ENCODE results near the gene TOMM7.

TOMM7 gene

DNA sequence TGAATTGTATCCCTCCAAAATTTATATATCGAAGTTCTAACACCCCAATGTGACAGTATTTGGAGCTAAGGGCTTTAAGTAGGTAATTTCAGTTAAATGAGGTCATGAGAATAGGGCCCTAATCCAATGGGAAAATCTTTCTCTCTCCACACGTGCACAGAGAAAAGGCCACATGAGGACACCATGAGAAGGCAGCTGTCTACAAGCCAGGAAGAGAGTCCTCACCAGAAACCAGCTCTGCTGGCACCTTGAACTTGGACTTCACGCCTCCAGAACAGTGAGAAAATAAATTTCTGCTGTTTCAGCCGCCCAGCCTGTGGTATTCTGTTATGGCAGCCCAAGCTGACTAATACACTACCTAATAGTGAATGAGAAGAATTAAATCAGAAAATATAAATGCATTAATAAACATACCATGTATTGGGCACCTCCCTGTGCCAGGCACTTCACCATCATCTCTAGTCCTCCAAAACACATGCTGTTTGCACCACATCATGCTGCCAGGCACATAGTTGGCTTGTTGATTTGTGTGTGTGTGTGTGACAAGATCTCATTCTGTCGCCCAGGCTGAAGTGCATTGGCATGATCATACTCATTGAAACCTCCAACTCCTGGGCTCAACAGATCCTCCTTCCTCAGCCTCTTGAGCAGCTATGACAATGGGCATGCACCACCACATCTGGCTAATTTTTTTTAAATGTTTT is 9.1 kb upstream of the TOMM7 start:
- no peak overlapping the region for H3K27ac ChIP-seq
- TF ChIP-seq, protein P1, sequence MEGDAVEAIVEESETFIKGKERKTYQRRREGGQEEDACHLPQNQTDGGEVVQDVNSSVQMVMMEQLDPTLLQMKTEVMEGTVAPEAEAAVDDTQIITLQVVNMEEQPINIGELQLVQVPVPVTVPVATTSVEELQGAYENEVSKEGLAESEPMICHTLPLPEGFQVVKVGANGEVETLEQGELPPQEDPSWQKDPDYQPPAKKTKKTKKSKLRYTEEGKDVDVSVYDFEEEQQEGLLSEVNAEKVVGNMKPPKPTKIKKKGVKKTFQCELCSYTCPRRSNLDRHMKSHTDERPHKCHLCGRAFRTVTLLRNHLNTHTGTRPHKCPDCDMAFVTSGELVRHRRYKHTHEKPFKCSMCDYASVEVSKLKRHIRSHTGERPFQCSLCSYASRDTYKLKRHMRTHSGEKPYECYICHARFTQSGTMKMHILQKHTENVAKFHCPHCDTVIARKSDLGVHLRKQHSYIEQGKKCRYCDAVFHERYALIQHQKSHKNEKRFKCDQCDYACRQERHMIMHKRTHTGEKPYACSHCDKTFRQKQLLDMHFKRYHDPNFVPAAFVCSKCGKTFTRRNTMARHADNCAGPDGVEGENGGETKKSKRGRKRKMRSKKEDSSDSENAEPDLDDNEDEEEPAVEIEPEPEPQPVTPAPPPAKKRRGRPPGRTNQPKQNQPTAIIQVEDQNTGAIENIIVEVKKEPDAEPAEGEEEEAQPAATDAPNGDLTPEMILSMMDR (conservative IDR thresholded peaks at IDR 0.05), result no peak

DNA sequence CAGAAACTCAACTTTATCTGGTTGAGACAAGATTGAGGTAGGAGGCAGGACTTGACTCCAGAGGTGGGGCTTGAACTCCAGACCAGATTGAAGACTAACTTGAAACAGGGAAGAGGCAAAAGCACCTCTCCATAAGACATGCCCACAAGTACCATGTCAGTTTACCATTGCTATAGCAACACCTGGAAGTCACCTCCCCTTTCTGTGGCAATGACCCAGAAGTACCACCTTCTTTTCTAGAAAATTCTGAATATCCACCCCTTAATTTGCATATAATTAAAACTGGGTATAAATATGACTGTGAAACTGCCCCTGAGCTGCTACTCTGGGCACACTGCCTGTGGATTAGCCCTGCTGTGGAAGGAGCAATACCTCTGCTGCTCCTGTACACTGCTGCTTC is 4.9 kb upstream of the TOMM7 start:
- H3K27ac ChIP-seq, result no peak overlapping the region
- TF ChIP-seq, protein P1 (conservative IDR thresholded peaks at IDR 0.05), result no peak

DNA sequence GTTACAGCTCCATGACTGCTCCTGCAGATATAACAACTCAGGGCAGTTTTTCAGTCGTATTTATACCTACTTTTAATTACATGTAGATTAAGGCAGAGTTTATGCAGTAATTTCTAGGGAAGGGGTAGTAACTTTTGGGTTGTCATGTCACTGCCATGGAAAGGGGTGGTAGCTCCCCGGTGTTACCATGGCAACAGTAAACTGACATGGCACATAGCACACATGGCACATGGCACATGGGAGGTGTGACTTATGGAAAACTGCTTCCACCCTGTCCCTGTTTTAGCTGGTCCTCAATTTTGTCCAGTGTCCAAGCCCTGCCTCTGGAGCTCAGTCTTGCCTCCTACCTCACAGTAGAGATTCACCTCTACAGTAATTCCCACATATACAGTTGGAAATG is 3.9 kb upstream of the TOMM7 start:
- TF ChIP-seq, protein P1 (conservative IDR thresholded peaks at IDR 0.05), result no peak
- H3K27ac ChIP-seq, result no peak overlapping the region

DNA sequence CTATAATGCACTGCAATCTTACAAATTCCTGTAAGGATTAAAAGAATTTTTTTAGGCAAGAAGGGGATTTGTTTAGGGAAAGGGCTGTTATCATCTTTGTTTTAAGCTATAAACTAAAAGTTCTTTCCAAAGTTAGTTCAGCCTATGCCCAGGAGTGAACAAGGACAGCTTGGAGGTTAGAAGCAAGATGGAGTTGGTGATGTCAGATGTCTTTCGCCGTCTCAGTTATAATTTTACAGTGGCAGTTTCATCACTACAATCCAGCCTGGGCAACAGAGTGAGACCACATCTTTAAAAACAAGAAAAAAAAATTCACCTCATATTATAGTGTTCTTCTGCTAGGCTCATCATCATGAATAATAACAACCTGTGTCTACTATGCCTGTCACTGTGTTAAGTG is 2.1 kb upstream of the TOMM7 start:
- H3K27ac ChIP-seq, result no peak overlapping the region
- TF ChIP-seq, protein P1 (conservative IDR thresholded peaks at IDR 0.05), result no peak

DNA sequence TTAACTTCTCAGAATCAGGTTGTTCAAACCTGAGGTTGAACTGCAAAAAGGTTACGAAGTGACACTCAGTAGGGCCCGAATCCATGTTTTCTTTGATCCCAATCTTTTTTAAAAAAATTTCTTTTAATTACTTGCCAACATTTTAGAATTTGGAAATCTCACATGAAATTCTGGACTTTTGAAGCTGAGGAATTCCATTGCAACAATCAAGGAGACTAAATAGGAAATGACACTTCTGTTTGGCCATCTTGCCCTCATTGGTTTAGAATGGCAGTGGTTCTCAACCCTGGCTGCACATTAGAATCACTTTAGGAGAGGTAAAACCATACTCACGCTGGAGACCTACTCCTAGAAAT is 471 bp upstream of the TOMM7 start:
- TF ChIP-seq, protein P1 (conservative IDR thresholded peaks at IDR 0.05), result no peak
- peak overlapping the region; percentile 86 for H3K27ac ChIP-seq

DNA sequence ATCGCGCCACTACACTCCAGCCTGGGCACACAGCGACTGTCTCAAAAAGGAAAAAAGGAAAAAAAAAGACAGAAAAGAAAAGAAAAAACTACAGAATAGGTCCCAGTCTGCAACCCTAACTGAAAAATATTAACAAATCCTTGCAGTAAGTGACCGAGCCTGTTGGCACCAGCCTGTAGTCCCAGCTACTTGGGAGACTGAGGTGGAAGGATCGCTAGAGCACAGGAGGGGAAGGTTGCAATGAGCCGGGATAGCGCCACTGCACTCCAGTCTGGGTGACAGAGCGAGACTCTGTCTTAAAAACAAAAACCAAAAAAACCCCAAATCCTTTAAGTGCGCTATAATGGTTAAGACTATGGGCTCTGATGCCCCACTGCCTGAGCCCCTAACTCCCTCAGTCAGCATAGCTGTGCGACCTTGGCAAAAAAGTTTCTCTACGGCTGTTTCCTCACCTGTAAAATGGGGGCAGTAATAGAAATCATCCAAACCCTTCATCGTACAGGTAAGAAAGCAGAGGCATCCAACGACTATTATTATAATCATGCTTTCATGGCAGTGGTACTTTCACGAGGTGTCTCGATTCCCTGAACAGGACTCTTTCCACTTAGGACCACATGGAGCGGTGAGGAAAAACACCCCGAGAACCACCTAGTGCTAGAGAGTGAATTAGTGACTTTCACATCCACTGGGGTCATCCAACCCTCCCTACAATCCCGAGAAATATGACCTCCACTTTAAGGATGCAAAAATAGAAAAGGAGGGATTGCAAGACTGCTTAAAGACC is 755 bp downstream of the TOMM7 start:
- peak overlapping the region; percentile 86 for H3K27ac ChIP-seq
- TF ChIP-seq, protein P1 (conservative IDR thresholded peaks at IDR 0.05), result no peak

DNA sequence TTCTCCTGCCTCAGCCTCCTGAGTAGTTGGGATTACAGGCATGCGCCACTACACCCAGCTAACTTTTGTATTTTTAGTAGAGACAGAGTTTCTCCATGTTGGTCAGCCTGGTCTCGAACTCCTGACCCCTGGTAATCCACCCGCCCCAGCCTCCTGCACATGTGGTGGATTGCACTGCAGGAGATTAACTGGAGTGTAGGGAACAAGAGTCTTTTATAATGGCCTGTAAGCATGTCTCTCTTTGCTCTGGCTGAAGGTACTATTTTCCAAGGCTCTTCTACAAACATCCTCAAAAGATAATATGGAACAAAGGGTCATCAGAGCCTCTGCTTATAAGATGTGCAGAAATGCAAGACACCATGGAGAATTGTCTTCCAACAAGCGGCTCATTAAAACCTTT is 3.2 kb downstream of the TOMM7 start:
- no peak overlapping the region for H3K27ac ChIP-seq
- TF ChIP-seq, protein P1 (conservative IDR thresholded peaks at IDR 0.05), result no peak

Measured in VCaP (cell line).